ENCODE data around the gene SLC8B1.

Gene SLC8B1

DNA sequence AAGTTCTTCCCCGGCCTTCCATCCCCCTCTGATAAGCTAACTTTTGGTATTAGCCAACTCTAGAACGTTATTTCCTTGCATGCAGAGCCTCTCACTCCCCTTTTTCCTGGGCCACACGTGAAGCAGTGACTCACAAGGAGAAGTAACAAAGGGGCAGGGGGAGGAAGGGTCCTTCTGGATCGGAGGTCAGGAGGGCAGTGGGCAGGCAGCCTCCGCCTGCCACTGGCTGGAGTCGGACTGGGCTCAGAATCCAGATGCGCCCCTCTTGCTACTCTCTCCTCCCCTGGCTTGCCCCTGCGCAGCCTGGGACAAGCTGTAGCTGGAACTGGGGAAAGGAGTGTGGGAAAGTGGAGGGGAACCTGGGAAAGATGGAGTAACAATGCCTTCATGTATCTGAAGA is 58.6 kb downstream of the SLC8B1 start:
- no peak for DNase-seq (ENCODE audit: extremely low read depth, low read depth)
- H3K4me3 ChIP-seq (replicated peaks; ENCODE audit: low read depth, low read length), result no peak overlapping the region
- TF ChIP-seq, protein P1, sequence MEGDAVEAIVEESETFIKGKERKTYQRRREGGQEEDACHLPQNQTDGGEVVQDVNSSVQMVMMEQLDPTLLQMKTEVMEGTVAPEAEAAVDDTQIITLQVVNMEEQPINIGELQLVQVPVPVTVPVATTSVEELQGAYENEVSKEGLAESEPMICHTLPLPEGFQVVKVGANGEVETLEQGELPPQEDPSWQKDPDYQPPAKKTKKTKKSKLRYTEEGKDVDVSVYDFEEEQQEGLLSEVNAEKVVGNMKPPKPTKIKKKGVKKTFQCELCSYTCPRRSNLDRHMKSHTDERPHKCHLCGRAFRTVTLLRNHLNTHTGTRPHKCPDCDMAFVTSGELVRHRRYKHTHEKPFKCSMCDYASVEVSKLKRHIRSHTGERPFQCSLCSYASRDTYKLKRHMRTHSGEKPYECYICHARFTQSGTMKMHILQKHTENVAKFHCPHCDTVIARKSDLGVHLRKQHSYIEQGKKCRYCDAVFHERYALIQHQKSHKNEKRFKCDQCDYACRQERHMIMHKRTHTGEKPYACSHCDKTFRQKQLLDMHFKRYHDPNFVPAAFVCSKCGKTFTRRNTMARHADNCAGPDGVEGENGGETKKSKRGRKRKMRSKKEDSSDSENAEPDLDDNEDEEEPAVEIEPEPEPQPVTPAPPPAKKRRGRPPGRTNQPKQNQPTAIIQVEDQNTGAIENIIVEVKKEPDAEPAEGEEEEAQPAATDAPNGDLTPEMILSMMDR (IDR thresholded peaks at IDR 0.05; ENCODE audit: low read depth, low read length, missing control alignments), result no peak

DNA sequence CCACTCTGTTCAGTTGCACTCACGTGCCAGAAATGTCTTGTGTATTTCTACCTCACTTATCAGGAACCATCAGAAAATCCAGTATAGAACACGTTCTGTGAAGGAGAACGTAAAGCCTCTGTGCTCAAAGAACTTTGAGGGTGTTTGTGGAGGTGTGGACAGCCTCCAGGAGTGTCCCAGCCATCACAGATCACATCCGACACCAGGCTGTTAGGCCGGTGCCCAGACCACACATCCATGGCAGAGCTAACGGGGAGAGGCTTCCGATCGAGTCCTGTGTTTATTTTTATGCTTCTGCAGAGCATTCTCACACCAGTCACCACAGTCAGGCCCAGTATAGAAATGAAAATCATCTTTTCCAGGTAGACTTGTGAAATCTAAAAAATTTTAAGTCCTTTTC is 60.1 kb downstream of the SLC8B1 start:
- no peak for DNase-seq (ENCODE audit: extremely low read depth, low read depth)
- TF ChIP-seq, protein P1 (IDR thresholded peaks at IDR 0.05; ENCODE audit: low read depth, low read length, missing control alignments), result no peak
- H3K4me3 ChIP-seq (replicated peaks; ENCODE audit: low read depth, low read length), result no peak overlapping the region

DNA sequence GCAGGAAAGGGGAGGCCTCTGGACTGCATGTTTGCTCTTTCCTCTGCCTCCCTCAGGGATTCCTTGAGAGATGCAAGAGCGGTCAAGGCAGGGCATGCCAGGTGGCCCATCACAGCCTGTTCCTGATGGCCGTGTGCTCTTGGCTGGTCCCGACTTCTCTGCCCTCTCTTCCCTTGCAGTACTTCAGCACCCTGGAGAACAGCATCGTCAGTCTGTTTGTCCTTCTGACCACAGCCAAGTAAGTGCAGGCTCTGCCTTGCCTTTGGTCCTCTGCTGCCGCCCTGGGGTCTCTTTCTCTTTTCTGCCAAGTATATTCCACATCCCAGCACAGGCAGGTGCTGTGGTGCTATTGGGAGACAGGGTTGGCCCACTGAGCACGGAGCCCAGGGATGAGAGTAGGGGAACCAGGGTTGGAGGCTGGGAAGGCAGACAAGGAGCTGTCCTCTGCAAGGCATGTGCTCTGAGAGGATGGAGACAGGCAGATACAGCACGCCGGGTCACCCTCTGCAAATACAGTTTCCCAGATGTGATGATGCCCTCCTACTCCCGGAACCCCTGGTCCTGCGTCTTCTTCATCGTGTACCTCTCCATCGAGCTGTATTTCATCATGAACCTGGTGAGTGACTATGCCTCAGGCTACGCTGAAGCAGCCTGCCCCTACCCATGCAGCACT is 61.7 kb downstream of the SLC8B1 start:
- H3K4me3 ChIP-seq (replicated peaks; ENCODE audit: low read depth, low read length), result no peak overlapping the region
- TF ChIP-seq, protein P1 (IDR thresholded peaks at IDR 0.05; ENCODE audit: low read depth, low read length, missing control alignments), result no peak
- no peak for DNase-seq (ENCODE audit: extremely low read depth, low read depth)

DNA sequence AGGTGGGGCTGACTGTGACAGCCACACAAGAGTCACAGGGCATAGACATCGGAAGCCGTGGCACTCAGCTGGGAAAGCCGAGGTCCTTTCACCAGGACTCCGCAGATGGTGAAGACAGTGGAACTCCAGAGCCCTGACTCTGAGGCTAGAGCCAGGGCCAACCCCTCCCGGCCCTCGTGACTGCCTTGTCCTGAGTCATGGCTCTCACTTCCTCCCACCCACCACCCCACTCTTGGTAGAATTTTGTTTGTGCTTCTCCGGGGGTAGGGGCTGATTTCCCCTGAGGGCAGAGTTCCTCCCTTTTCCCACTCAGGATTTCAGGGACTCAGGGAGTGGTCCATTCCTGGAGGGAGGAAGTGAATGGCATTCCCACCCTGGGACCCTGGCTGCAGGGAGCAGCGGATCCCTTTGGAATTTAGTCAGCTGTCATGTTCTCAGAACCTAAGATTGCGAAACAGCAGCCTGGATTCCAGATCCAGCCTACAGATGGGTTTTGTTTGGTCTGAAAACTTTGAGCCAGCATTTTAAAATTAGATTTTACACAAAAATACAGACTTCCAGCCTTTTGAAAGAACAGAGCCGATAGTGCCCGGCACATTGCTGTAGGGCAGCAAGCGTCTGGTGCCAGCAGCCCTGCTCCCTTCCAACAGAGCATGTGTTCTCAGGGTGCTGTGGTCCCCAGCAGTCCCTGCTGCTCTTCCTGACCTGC is 62.9 kb downstream of the SLC8B1 start:
- peak; percentile 37 for DNase-seq (ENCODE audit: extremely low read depth, low read depth)
- H3K4me3 ChIP-seq (replicated peaks; ENCODE audit: low read depth, low read length), result no peak overlapping the region
- TF ChIP-seq, protein P1 (IDR thresholded peaks at IDR 0.05; ENCODE audit: low read depth, low read length, missing control alignments), result no peak

GRCh38 chr12:113271466-113271852 is 63.5 kb downstream of the SLC8B1 start:
- TF ChIP-seq, protein P1 (IDR thresholded peaks at IDR 0.05; ENCODE audit: low read depth, low read length, missing control alignments), result no peak
- H3K4me3 ChIP-seq (replicated peaks; ENCODE audit: low read depth, low read length), result no peak overlapping the region
- DNase-seq (ENCODE audit: extremely low read depth, low read depth), result no peak

GRCh38 chr12:113270709-113271009 is 64.2 kb downstream of the SLC8B1 start:
- TF ChIP-seq, protein P1 (IDR thresholded peaks at IDR 0.05; ENCODE audit: low read depth, low read length, missing control alignments), result no peak
- H3K4me3 ChIP-seq (replicated peaks; ENCODE audit: low read depth, low read length), result no peak overlapping the region
- DNase-seq (ENCODE audit: extremely low read depth, low read depth), result no peak
